B cell (primary cell): Measurements from ENCODE around the gene RRBP1. TPM values are rescaled to one million over a fixed set of nuclear protein-coding genes. Genes with fewer than 3 reads are reported as not detected.

ENCODE experiments used
- ATAC-seq: fragments of 200-7000 bp; cut with Tn5 transposase; one replicate; pipeline ENCODE4 v1.10.0; 2021; ENCODE audit warnings: low read depth, mild to moderate bottlenecking, moderate number of reproducible peaks, moderate library complexity
- CTCF ChIA-PET: fragments of 350-600 bp; sonication (Branson Sonifier 250); formaldehyde crosslinking; loops from one replicate; lab custom pipeline; 2021; ENCODE audit warnings: antibody characterized with exemption, inconsistent platforms; lab: Charles Lee
- POLR2A ChIA-PET: fragments of 350-600 bp; sonication (Branson Sonifier 250); formaldehyde crosslinking; loops from one replicate; lab custom pipeline; 2021; ENCODE audit warnings: antibody characterized with exemption; lab: Charles Lee
- DNase-seq: peaks from one replicate; pipeline ENCODE4 v3.0.0; 2013
- H2AFZ ChIP-seq: 2 replicates; pipeline ENCODE4 v1.6.1; 2012; ENCODE audit warnings: mild to moderate bottlenecking, low read depth, low read length; ENCODE audit not compliant: insufficient read depth, poor library complexity, severe bottlenecking
- H3K27ac ChIP-seq, 2 donors: 1 replicate in 1 of 2; 2 replicates in 1 of 2; pipeline ENCODE4 v1.5.1; 2012 to 2013; ENCODE audit warnings: low read length in 2 of 2, mild to moderate bottlenecking in 2 of 2, moderate library complexity in 1 of 2
- H3K27me3 ChIP-seq, 4 experiments: fragments of 200-600 bp in 1 of 4; sonication (generic) in 1 of 4; replicated peaks in 1 of 4; 1 replicate in 2 of 4; 2 replicates in 2 of 4; pipeline versions ENCODE4 v1.6.1 to v1.7.0; 2013 to 2016; ENCODE audit warnings: low read length in 3 of 4, mild to moderate bottlenecking in 2 of 4, mixed read lengths in 1 of 4, moderate library complexity in 1 of 4; ENCODE audit not compliant: insufficient read depth in 4 of 4, control insufficient read depth in 3 of 4; ENCODE audit errors: control extremely low read depth in 1 of 4
- H3K36me3 ChIP-seq, 2 experiments: replicated peaks in 1 of 2; 1 replicate in 1 of 2; 2 replicates in 1 of 2; pipeline versions ENCODE4 v1.6.1 to v1.7.1; 2013; ENCODE audit warnings: low read length in 1 of 2; ENCODE audit not compliant: insufficient read depth in 2 of 2, control insufficient read depth in 1 of 2; ENCODE audit errors: control extremely low read depth in 1 of 2, extremely low read depth in 1 of 2
- H3K4me1 ChIP-seq, 2 donors: fragments of 200-600 bp in 1 of 2; sonication (generic) in 1 of 2; 1 replicate in 1 of 2; 2 replicates in 1 of 2; pipeline versions ENCODE4 v1.5.1 to v1.6.1; 2013 to 2017; ENCODE audit warnings: low read length in 2 of 2; ENCODE audit not compliant: control insufficient read depth in 2 of 2, insufficient read depth in 2 of 2
- H3K4me2 ChIP-seq: replicated peaks from 2 replicates; pipeline ENCODE3; 2012; ENCODE audit warnings: mild to moderate bottlenecking, low read depth, low read length; ENCODE audit not compliant: poor library complexity, severe bottlenecking
- H3K4me3 ChIP-seq, 5 experiments: fragments of 200-600 bp in 1 of 5; sonication (generic) in 1 of 5; 1 replicate in 3 of 5; 2 replicates in 2 of 5; pipeline versions ENCODE4 v1.5.1 to v1.7.0; 2011 to 2016; ENCODE audit warnings: low read length in 4 of 5, mild to moderate bottlenecking in 4 of 5, low read depth in 2 of 5, control low read depth in 1 of 5, moderate library complexity in 1 of 5; ENCODE audit not compliant: insufficient read depth in 1 of 5; ENCODE audit errors: control extremely low read depth in 1 of 5, extremely low read depth in 1 of 5
- H3K79me2 ChIP-seq: fragments of 200-600 bp; sonication (generic); one replicate; pipeline ENCODE4 v1.6.0; 2016; ENCODE audit warnings: low read length; ENCODE audit not compliant: control insufficient read depth, insufficient read depth
- H3K9ac ChIP-seq: fragments of 200-600 bp; sonication (generic); 2 replicates; pipeline ENCODE4 v1.6.1; 2017; ENCODE audit warnings: mild to moderate bottlenecking, low read length, moderate library complexity
- H3K9me3 ChIP-seq, 3 donors: one replicate each; pipeline versions ENCODE4 v1.6.1 to v1.7.1; 2013; ENCODE audit warnings: low read length in 2 of 3; ENCODE audit not compliant: control insufficient read depth in 2 of 3, insufficient read depth in 1 of 3; ENCODE audit errors: control extremely low read depth in 1 of 3
- H4K20me1 ChIP-seq: 2 replicates; pipeline ENCODE4 v1.6.0; 2012; ENCODE audit warnings: mild to moderate bottlenecking, low read length; ENCODE audit not compliant: insufficient read depth, control insufficient read depth, poor library complexity, severe bottlenecking
- H3K27ac Mint-ChIP-seq: one replicate; pipeline ENCODE4 v1.8.0; 2021; ENCODE audit warnings: mixed read lengths
- H3K27me3 Mint-ChIP-seq: one replicate; pipeline ENCODE4 v1.8.0; 2021; ENCODE audit warnings: mixed read lengths
- H3K4me1 Mint-ChIP-seq: one replicate; pipeline ENCODE4 v1.8.0; 2021; ENCODE audit warnings: mixed read lengths
- H3K4me3 Mint-ChIP-seq: one replicate; pipeline ENCODE4 v1.8.0; 2021; ENCODE audit warnings: mixed read lengths
- H3K9me3 Mint-ChIP-seq: one replicate; pipeline ENCODE4 v1.8.0; 2022; ENCODE audit warnings: mixed read lengths; ENCODE audit not compliant: insufficient read depth
- CTCF ChIP-seq: fragments of 200-600 bp; IDR thresholded peaks from one replicate; pipeline ENCODE4 v1.8.0; 2022; ENCODE audit warnings: antibody characterized with exemption, mild to moderate bottlenecking
- EZH2 ChIP-seq: IDR thresholded peaks from 2 replicates; pipeline ENCODE4 v1.6.1; 2012; ENCODE audit warnings: borderline replicate concordance, low read depth, mild to moderate bottlenecking, moderate library complexity, low read length; ENCODE audit not compliant: insufficient read depth, poor library complexity, severe bottlenecking
- WGBS: methylation state at CpG from one replicate; pipeline ENCODE4 v1.1.5; 2013; ENCODE audit warnings: missing lambda C conversion rate; ENCODE audit not compliant: insufficient coverage; 5-methylcytosine and 5-hydroxymethylcytosine counted together
- intact Hi-C: fragments of 100-400 bp; cut with micrococcal nuclease; formaldehyde crosslinking; loops from one replicate; pipeline ENCODE4 v1.10.0; 2022
- polyA plus RNA-seq: library from polyadenylated mRNA; depleted of rRNA; stranded (reverse); fragments of >200 nt; gene quantifications from 2 replicates; pipeline ENCODE4 v1.2.3, GENCODE V29; 2012
- total RNA-seq, 2 donors: library from RNA; stranded (reverse); fragments of 120-200 nt in 1 of 2; gene quantifications; 1 replicate in 1 of 2; 2 replicates in 1 of 2; pipeline versions ENCODE4 v1.2.3 to v1.2.4, GENCODE V29; 2013 to 2022

The RRBP1 gene
- total and polyA plus RNA-seq, 2 donors (not counting 1 experiment from before 2014, with no cell fraction given): 10.9 to 27.5 TPM

GRCh38 chr20:17696287-17696686 is 14.2 kb upstream of the RRBP1 start:
- no peak for TF ChIP-seq CTCF
- TF ChIP-seq EZH2: no peak
- POLR2A ChIA-PET: no interaction called here
- Histone ChIP-seq H3K4me3 (no peak overlapping the region), H3K4me2 (no peak overlapping the region), H3K9ac (no peak overlapping the region), H3K9me3 (no peaks in the 10 kb centered on the region), H4K20me1 (no peaks in the 10 kb centered on the region), H3K27ac (no peak overlapping the region), H3K27me3 (peaks cover 0 to 5% (median 1%) of the 10 kb centered on the region in 4 experiments), H3K4me1 (no peaks in the 10 kb centered on the region), H2AFZ (no peak overlapping the region), H3K79me2 (no peaks in the 10 kb centered on the region), H3K36me3 (no peaks in the 10 kb centered on the region)
- WGBS: no CpG with 5 or more reads among the region's 1 CpG
- no peak overlapping the region for H3K4me3 Mint-ChIP-seq
- intact Hi-C loops: no loop called here
- no peak for DNase-seq
- H3K27ac Mint-ChIP-seq: no peak overlapping the region
- H3K4me1 Mint-ChIP-seq: no peaks in the 10 kb centered on the region
- peaks cover 24% of the 10 kb centered on the region for H3K27me3 Mint-ChIP-seq
- CTCF ChIA-PET: no interaction called here
- peaks cover under 1% of the 10 kb centered on the region for H3K9me3 Mint-ChIP-seq
- no peak for ATAC-seq

DNA sequence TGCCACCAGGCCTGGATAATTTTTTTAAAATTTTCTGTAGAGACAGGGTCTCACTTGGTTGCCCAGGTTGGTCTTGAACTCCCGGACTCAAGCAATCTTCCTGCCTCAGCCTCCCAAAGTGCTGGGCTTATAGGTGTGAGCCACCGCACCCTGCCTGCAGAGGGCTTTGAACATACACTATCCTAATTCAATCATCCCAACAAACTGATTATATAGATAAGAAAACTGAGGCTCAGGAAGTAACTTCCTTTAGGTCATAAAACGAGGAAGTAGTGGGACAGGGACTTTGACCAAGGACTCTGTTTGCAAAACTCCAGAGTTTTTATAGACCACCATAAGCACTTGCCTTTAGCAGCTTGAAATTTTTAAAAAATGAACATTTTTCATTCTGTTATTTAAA is 12.7 kb upstream of the RRBP1 start:
- ChIA-PET CTCF (no interaction called here), POLR2A (no interaction called here)
- DNase-seq: no peak
- Mint-ChIP-seq H3K27ac (no peak overlapping the region), H3K9me3 (peaks cover 9% of the 10 kb centered on the region), H3K27me3 (peaks cover 37% of the 10 kb centered on the region), H3K4me3 (no peak overlapping the region), H3K4me1 (no peaks in the 10 kb centered on the region)
- no peak overlapping the region for H3K4me2 ChIP-seq
- peaks cover 0 to 10% (median 6%) of the 10 kb centered on the region in 4 experiments for H3K27me3 ChIP-seq
- H2AFZ ChIP-seq: no peak overlapping the region
- peaks cover 0 to 6% (median 0%) of the 10 kb centered on the region in 3 donors for H3K9me3 ChIP-seq
- no peaks in the 10 kb centered on the region for H3K79me2 ChIP-seq
- no peak overlapping the region for H3K9ac ChIP-seq
- no peak for TF ChIP-seq CTCF
- TF ChIP-seq EZH2: no peak
- ATAC-seq: no peak
- no peak overlapping the region for H3K27ac ChIP-seq
- no peaks in the 10 kb centered on the region for H3K4me1 ChIP-seq
- no CpG with 5 or more reads among the region's 3 CpGs for WGBS
- H4K20me1 ChIP-seq: no peaks in the 10 kb centered on the region
- no peak overlapping the region for H3K4me3 ChIP-seq
- intact Hi-C loops: no loop called here
- H3K36me3 ChIP-seq: no peaks in the 10 kb centered on the region
